ENCODE measurements around the gene TNKS2. TPM values are rescaled to one million over a fixed set of nuclear protein-coding genes. Genes with fewer than 3 reads are reported as not detected.
A peak's percentile ranks its signal among the peaks of the same experiment; 100 is the strongest.
"Not testable (repeated sequence)": the region's sequence is repeated elsewhere in the genome, so short reads cannot be mapped to it uniquely, and the experiment has no call there.

TNKS2 gene
- total RNA-seq, 3 donors from 2014 or later (not counting 1 experiment from before 2014, with no cell fraction given): 47.0 to 50.9 (median 47.9) TPM

GRCh38 chr10:91891125-91892001 lies 93.1 kb downstream of the TNKS2 start:
- no peak for ATAC-seq
- H3K4me3 ChIP-seq (ENCODE audit: low read length): no peak overlapping the region
- peaks cover 7% of the 10 kb centered on the region for H3K4me1 ChIP-seq (ENCODE audit: control insufficient read depth, insufficient read depth, low read length)
- peaks cover 13 to 29% of the 10 kb centered on the region in 2 donors for H3K27me3 Mint-ChIP-seq (ENCODE audit: low read depth in 2 of 2)
- TF ChIP-seq CTCF (IDR thresholded peaks at IDR 0.05): no peak
- H3K9me3 ChIP-seq (ENCODE audit: control insufficient read depth, insufficient read depth, low read length): no peaks in the 10 kb centered on the region
- no peaks in the 10 kb centered on the region for H3K9me3 Mint-ChIP-seq
- H3K27ac ChIP-seq (ENCODE audit: low read length): no peak overlapping the region
- DNase-seq: no peak
- peaks cover 7% of the 10 kb centered on the region for H3K27me3 ChIP-seq (ENCODE audit: control insufficient read depth, insufficient read depth, low read length)
- H3K36me3 Mint-ChIP-seq: no peaks in the 10 kb centered on the region
- no peak overlapping the region for H3K4me3 Mint-ChIP-seq
- no peaks in the 10 kb centered on the region for H3K36me3 ChIP-seq (ENCODE audit: control insufficient read depth, insufficient read depth, low read length)
- peaks cover 8 to 13% of the 10 kb centered on the region in 2 donors for H3K4me1 Mint-ChIP-seq
- H3K27ac Mint-ChIP-seq: no peak overlapping the region
- intact Hi-C loops (cut with micrococcal nuclease): no loop called here
- 85% methylated on average over 1 of the region's 1 CpG for WGBS (ENCODE audit: insufficient coverage)

- peaks cover under 1 to 1% of the 10 kb centered on the region in 2 donors for H3K4me1 Mint-ChIP-seq
- Histone ChIP-seq H3K27ac (ENCODE audit: low read length) (no peak overlapping the region), H3K4me1 (ENCODE audit: control insufficient read depth, insufficient read depth, low read length) (no peaks in the 10 kb centered on the region), H3K27me3 (ENCODE audit: control insufficient read depth, insufficient read depth, low read length) (peaks cover 4% of the 10 kb centered on the region), H3K36me3 (ENCODE audit: control insufficient read depth, insufficient read depth, low read length) (no peaks in the 10 kb centered on the region), H3K9me3 (ENCODE audit: control insufficient read depth, insufficient read depth, low read length) (no peaks in the 10 kb centered on the region), H3K4me3 (ENCODE audit: low read length) (no peak overlapping the region)
- no peak for DNase-seq
- ATAC-seq: no peak
- 97% methylated on average over 2 of the region's 2 CpGs for WGBS (ENCODE audit: insufficient coverage)
- intact Hi-C loops (cut with micrococcal nuclease): no loop called here
- H3K36me3 Mint-ChIP-seq: no peaks in the 10 kb centered on the region
- TF ChIP-seq CTCF (IDR thresholded peaks at IDR 0.05): no peak
- no peak overlapping the region for H3K4me3 Mint-ChIP-seq
- peaks cover 10 to 40% of the 10 kb centered on the region in 2 donors for H3K27me3 Mint-ChIP-seq (ENCODE audit: low read depth in 2 of 2)
- H3K9me3 Mint-ChIP-seq: no peaks in the 10 kb centered on the region
- no peak overlapping the region for H3K27ac Mint-ChIP-seq
Measured at GRCh38 chr10:91893051-91893450, 94.8 kb downstream of the TNKS2 start.

- H3K4me1 ChIP-seq (ENCODE audit: control insufficient read depth, insufficient read depth, low read length); H3K4me1 Mint-ChIP-seq; intact Hi-C loops (cut with micrococcal nuclease); H3K27ac ChIP-seq (ENCODE audit: low read length); H3K36me3 Mint-ChIP-seq; H3K27ac Mint-ChIP-seq; H3K4me3 ChIP-seq (ENCODE audit: low read length); H3K4me3 Mint-ChIP-seq; H3K9me3 ChIP-seq (ENCODE audit: control insufficient read depth, insufficient read depth, low read length); H3K36me3 ChIP-seq (ENCODE audit: control insufficient read depth, insufficient read depth, low read length); H3K9me3 Mint-ChIP-seq; H3K27me3 ChIP-seq (ENCODE audit: control insufficient read depth, insufficient read depth, low read length); ATAC-seq: not testable (repeated sequence)
- peak in 1 of 2 donors; percentile 28 for DNase-seq
- 87% methylated on average over 12 of the region's 14 CpGs for WGBS (ENCODE audit: insufficient coverage)
- peaks cover 9 to 37% of the 10 kb centered on the region in 2 donors for H3K27me3 Mint-ChIP-seq (ENCODE audit: low read depth in 2 of 2)
Measured at GRCh38 chr10:91894261-91894685, 96.0 kb downstream of the TNKS2 start.

GRCh38 chr10:91896212-91896756 lies 98.1 kb downstream of the TNKS2 start:
- H3K36me3 Mint-ChIP-seq: no peaks in the 10 kb centered on the region
- 86% methylated on average over 3 of the region's 3 CpGs for WGBS (ENCODE audit: insufficient coverage)
- H3K27ac Mint-ChIP-seq: no peak overlapping the region

More at GRCh38 chr10:91896212-91896756, 98.1 kb downstream of the TNKS2 start:
- intact Hi-C loops (cut with micrococcal nuclease): no loop called here
- TF ChIP-seq CTCF (IDR thresholded peaks at IDR 0.05): no peak
- no peak for ATAC-seq
- no peaks in the 10 kb centered on the region for H3K27me3 ChIP-seq (ENCODE audit: control insufficient read depth, insufficient read depth, low read length)
- no peaks in the 10 kb centered on the region for H3K9me3 Mint-ChIP-seq
- H3K9me3 ChIP-seq (ENCODE audit: control insufficient read depth, insufficient read depth, low read length): no peaks in the 10 kb centered on the region
- H3K4me1 Mint-ChIP-seq: peaks cover 3 to 4% of the 10 kb centered on the region in 2 donors
- no peak overlapping the region for H3K4me3 Mint-ChIP-seq
- peaks cover 6 to 28% of the 10 kb centered on the region in 2 donors for H3K27me3 Mint-ChIP-seq (ENCODE audit: low read depth in 2 of 2)
- no peak overlapping the region for H3K4me3 ChIP-seq (ENCODE audit: low read length)
- no peak overlapping the region for H3K27ac ChIP-seq (ENCODE audit: low read length)
- H3K36me3 ChIP-seq (ENCODE audit: control insufficient read depth, insufficient read depth, low read length): no peaks in the 10 kb centered on the region
- no peak for DNase-seq
- no peaks in the 10 kb centered on the region for H3K4me1 ChIP-seq (ENCODE audit: control insufficient read depth, insufficient read depth, low read length)
